Measurements from ENCODE around the gene CFAP54. TPM values are rescaled to one million over a fixed set of nuclear protein-coding genes. Genes with fewer than 3 reads are reported as not detected.
A peak's percentile ranks its signal among the peaks of the same experiment; 100 is the strongest.

Gene CFAP54
- total and polyA plus RNA-seq, 2 experiments from 2014 or later, result 0.07 to 0.76 TPM

DNA sequence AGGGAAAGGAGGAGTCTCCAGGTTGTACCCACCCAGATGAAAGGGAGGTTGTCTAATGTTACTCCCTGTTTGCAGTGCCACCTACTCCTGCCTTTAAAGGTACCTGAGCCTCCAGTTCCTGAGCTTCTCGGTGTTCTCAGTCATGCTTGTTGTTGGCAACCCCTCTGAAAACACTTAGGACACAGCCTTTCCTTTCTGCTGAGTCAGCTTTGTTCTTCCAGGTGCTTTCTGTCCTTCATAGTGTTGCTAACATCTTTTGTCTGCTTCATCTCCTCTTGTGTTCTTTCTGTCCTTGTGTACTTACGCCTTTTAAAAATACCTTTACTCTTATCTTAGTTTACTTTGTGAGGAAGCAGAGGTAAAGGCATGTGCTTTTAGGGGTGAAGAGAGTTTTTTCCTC, 320.7 kb downstream of the CFAP54 start (continued):
- TF ChIP-seq, protein P1, sequence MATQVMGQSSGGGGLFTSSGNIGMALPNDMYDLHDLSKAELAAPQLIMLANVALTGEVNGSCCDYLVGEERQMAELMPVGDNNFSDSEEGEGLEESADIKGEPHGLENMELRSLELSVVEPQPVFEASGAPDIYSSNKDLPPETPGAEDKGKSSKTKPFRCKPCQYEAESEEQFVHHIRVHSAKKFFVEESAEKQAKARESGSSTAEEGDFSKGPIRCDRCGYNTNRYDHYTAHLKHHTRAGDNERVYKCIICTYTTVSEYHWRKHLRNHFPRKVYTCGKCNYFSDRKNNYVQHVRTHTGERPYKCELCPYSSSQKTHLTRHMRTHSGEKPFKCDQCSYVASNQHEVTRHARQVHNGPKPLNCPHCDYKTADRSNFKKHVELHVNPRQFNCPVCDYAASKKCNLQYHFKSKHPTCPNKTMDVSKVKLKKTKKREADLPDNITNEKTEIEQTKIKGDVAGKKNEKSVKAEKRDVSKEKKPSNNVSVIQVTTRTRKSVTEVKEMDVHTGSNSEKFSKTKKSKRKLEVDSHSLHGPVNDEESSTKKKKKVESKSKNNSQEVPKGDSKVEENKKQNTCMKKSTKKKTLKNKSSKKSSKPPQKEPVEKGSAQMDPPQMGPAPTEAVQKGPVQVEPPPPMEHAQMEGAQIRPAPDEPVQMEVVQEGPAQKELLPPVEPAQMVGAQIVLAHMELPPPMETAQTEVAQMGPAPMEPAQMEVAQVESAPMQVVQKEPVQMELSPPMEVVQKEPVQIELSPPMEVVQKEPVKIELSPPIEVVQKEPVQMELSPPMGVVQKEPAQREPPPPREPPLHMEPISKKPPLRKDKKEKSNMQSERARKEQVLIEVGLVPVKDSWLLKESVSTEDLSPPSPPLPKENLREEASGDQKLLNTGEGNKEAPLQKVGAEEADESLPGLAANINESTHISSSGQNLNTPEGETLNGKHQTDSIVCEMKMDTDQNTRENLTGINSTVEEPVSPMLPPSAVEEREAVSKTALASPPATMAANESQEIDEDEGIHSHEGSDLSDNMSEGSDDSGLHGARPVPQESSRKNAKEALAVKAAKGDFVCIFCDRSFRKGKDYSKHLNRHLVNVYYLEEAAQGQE (IDR thresholded peaks at IDR 0.05; ENCODE audit: unreplicated experiment), result no peak
- TF ChIP-seq STAT1 (IDR thresholded peaks at IDR 0.05; ENCODE audit: unreplicated experiment) (no peak), EZH2 (IDR thresholded peaks at IDR 0.05; ENCODE audit: low read depth, unreplicated experiment) (no peak), POLR2AphosphoS5 (IDR thresholded peaks at IDR 0.05; ENCODE audit: low read depth) (no peak), CREB1 (CRISPR knock-in tag; IDR thresholded peaks at IDR 0.05; ENCODE audit: low read depth) (no peak), ZNF114 (CRISPR knock-in tag; IDR thresholded peaks at IDR 0.05) (no peak), JUNB (IDR thresholded peaks at IDR 0.05; ENCODE audit: unreplicated experiment) (no peak)
- TF ChIP-seq, protein P2, sequence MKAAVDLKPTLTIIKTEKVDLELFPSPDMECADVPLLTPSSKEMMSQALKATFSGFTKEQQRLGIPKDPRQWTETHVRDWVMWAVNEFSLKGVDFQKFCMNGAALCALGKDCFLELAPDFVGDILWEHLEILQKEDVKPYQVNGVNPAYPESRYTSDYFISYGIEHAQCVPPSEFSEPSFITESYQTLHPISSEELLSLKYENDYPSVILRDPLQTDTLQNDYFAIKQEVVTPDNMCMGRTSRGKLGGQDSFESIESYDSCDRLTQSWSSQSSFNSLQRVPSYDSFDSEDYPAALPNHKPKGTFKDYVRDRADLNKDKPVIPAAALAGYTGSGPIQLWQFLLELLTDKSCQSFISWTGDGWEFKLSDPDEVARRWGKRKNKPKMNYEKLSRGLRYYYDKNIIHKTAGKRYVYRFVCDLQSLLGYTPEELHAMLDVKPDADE (IDR thresholded peaks at IDR 0.05), result no peak

DNA sequence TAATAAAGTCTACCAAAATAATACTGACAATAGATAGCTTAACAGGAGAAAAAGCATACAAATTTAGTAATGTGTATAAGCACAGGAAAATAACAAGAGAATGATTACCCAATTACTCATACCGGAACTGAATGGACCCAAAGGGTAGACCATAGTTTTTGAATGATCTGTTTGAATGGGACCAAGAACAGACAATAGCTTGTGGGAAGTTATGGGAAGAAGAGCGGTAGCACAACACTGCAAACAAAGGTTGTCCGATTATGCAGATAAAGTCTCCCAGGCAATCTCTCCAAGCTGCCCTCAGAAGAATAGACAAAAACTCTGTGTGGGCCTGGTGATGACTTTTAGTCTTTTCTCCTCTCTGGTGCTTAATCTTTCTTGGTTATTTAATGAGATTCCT, 321.1 kb downstream of the CFAP54 start:
- no peaks in the 10 kb centered on the region for H3F3A ChIP-seq (replicated peaks; ENCODE audit: low read depth)
- no peak overlapping the region for H3K4me3 Mint-ChIP-seq
- H4K20me1 ChIP-seq (replicated peaks; ENCODE audit: insufficient read depth), result no peaks in the 10 kb centered on the region
- H3K4me1 Mint-ChIP-seq, result no peaks in the 10 kb centered on the region
- peak overlapping the region; percentile 77; the same call in 1 of the 2 replicates for H2AFZ ChIP-seq
- no peaks in the 10 kb centered on the region for H3K9me3 Mint-ChIP-seq
- no peaks in the 10 kb centered on the region for H3K27me3 Mint-ChIP-seq (ENCODE audit: insufficient read depth, low read depth, poor library complexity)
- H3K4me1 ChIP-seq (ENCODE audit: insufficient read depth), result peaks cover 6% of the 10 kb centered on the region; the same call in 1 of the 2 replicates
- H3K27ac Mint-ChIP-seq, result no peak overlapping the region
- no peak overlapping the region for H3K4me3 ChIP-seq
- DNase-seq (ENCODE audit: low spot score) (no peak), ATAC-seq (no peak)
- H3K9me2 ChIP-seq (ENCODE audit: insufficient read depth), result peaks cover 8% of the 10 kb centered on the region
- H3K27me3 ChIP-seq (ENCODE audit: insufficient read depth), result no peaks in the 10 kb centered on the region
- H3K4me2 ChIP-seq, result no peak overlapping the region
- H3K36me3 Mint-ChIP-seq (ENCODE audit: low read depth), result no peaks in the 10 kb centered on the region
- no peak overlapping the region for H3K27ac ChIP-seq (ENCODE audit: low read depth)
- TF ChIP-seq, protein P1 (IDR thresholded peaks at IDR 0.05; ENCODE audit: unreplicated experiment), result no peak
- TF ChIP-seq ZNF114 (CRISPR knock-in tag; IDR thresholded peaks at IDR 0.05), result no peak
- H3K36me3 ChIP-seq (ENCODE audit: insufficient read depth), result no peaks in the 10 kb centered on the region
- H3K79me2 ChIP-seq (replicated peaks; ENCODE audit: insufficient read depth), result no peaks in the 10 kb centered on the region
